HepG2 (cell line): Measurements from ENCODE around the gene PRRT2. TPM values are rescaled to one million over a fixed set of nuclear protein-coding genes. Genes with fewer than 3 reads are reported as not detected.

Experiments
- CEBPB ChIP-seq: IDR thresholded peaks from 2 replicates; pipeline ENCODE4 v1.6.1; 2011; ENCODE audit warnings: low read depth, low read length, improper control_type of control experiment, borderline replicate concordance
- EED ChIP-seq: sonication (generic); formaldehyde crosslinking; IDR thresholded peaks from 2 replicates; pipeline ENCODE4 v1.5.0; 2020; ENCODE audit warnings: mild to moderate bottlenecking, missing genetic modification reagents
- IRF2 ChIP-seq: IDR thresholded peaks from 2 replicates; pipeline ENCODE4 v1.6.1; 2018; ENCODE audit warnings: missing genetic modification reagents, missing compliant biosample characterization
- PCBP1 ChIP-seq: fragments of 200-400 bp; formaldehyde crosslinking; IDR thresholded peaks from 2 replicates; pipeline ENCODE4 v1.6.1; 2017; ENCODE audit warnings: mild to moderate bottlenecking, low read depth, low read length, borderline replicate concordance
- PITX1 ChIP-seq: sonication (generic); formaldehyde crosslinking; IDR thresholded peaks from 2 replicates; pipeline ENCODE4 v1.5.1; 2020; ENCODE audit warnings: mild to moderate bottlenecking, missing genetic modification reagents
- SIX1 ChIP-seq: sonication (generic); formaldehyde crosslinking; IDR thresholded peaks from 2 replicates; pipeline ENCODE4 v1.4.0; 2020; ENCODE audit warnings: missing genetic modification reagents, borderline replicate concordance
- ZNF180 ChIP-seq: sonication (generic); formaldehyde crosslinking; IDR thresholded peaks from 2 replicates; pipeline ENCODE4 v1.4.0; 2020; ENCODE audit warnings: low read depth, missing genetic modification reagents, borderline replicate concordance
- ZNF224 ChIP-seq: sonication (generic); formaldehyde crosslinking; IDR thresholded peaks from 2 replicates; pipeline ENCODE4 v1.5.0; 2020; ENCODE audit warnings: mild to moderate bottlenecking, missing genetic modification reagents
- ZNF510 ChIP-seq: sonication (generic); formaldehyde crosslinking; IDR thresholded peaks from 2 replicates; pipeline ENCODE4 v1.4.0; 2020; ENCODE audit warnings: low read depth, mild to moderate bottlenecking, missing genetic modification reagents
- polyA plus RNA-seq, 8 experiments: library from polyadenylated mRNA; depleted of rRNA in 3 of 8; stranded (reverse) in 7 of 8; unstranded in 1 of 8; fragments of >200 nt; fragmentation: Illumina TruSeq in 4 of 8; extraction: Trizol in 4 of 8; gene quantifications; 2 replicates each; pipeline versions ENCODE4 v1.2.1 to v1.2.3, GENCODE V29; 2011 to 2016; ENCODE audit warnings: low read depth in 4 of 8, missing spikeins in 1 of 8, mixed read lengths in 1 of 8; ENCODE audit not compliant: insufficient read depth in 1 of 8
- total RNA-seq, 5 experiments: library from RNA; depleted of rRNA; stranded (reverse); fragments of >200 nt; fragmentation: Illumina TruSeq; extraction: Trizol; gene quantifications; 2 replicates each; pipeline ENCODE4 v1.2.3, GENCODE V29; 2016; ENCODE audit warnings: low read depth in 1 of 5
- TF ChIP-seq, protein P1 (sequence below): sonication (generic); formaldehyde crosslinking; IDR thresholded peaks from 2 replicates; pipeline ENCODE4 v1.5.0; 2020; ENCODE audit warnings: mild to moderate bottlenecking, missing genetic modification reagents
- TF ChIP-seq, protein P2 (sequence below): sonication (generic); formaldehyde crosslinking; IDR thresholded peaks from 2 replicates; pipeline ENCODE4 v1.5.1; 2020; ENCODE audit warnings: missing genetic modification reagents, mild to moderate bottlenecking, borderline replicate concordance
- TF ChIP-seq, protein P3 (sequence below): sonication (generic); formaldehyde crosslinking; IDR thresholded peaks from 2 replicates; pipeline ENCODE4 v1.4.0; 2020; ENCODE audit warnings: missing genetic modification reagents
- TF ChIP-seq, protein P4 (sequence below): sonication (generic); formaldehyde crosslinking; IDR thresholded peaks from 2 replicates; pipeline ENCODE4 v1.9.0; 2021; ENCODE audit warnings: missing genetic modification reagents, mild to moderate bottlenecking, borderline replicate concordance
- TF ChIP-seq, protein P5 (sequence below): sonication (generic); formaldehyde crosslinking; IDR thresholded peaks from 2 replicates; pipeline ENCODE4 v1.4.0; 2020; ENCODE audit warnings: missing genetic modification reagents, borderline replicate concordance

Gene PRRT2
- total and polyA plus RNA-seq, 2 of the 13 experiments (the other 11 are each of a cell fraction or from before 2014, with no cell fraction given): 0.51 to 1.1 TPM

DNA sequence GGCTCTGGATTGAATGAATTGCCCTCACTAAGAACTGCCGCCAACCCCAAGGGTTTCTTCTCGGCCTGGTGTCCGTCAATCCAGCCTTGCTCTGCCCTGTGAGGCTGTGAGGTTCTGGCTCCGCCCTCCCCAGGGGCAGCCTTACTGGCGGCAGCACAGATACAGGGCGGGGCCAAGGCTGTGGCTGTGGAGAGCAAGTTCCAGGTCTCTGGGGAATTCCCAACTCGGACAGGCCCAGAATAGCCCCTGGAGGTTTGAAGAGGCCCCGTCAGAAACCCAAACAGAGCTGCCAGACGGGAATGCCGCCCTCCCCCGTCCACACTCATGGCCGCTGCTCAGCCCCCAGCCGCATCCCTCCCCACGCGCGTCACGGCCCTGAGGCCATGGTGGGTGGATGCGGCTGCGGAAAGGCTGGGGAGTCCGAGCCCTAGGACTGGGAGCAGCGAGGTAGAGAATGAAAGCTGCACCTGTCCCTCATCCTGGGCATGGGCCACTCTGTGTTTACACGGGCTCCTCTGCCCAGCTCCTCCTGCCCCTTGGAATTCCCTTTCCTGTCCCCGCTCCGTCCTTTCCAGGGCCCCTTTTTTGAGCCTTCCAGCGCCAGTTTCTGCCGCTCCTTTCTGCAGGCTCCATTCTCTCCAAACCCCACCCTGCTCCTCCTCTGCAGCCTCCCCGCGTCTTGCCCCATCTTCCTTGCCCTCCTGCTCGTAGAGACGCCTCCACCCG, 660 bp upstream of the PRRT2 start (continued):
- TF ChIP-seq, protein P1, sequence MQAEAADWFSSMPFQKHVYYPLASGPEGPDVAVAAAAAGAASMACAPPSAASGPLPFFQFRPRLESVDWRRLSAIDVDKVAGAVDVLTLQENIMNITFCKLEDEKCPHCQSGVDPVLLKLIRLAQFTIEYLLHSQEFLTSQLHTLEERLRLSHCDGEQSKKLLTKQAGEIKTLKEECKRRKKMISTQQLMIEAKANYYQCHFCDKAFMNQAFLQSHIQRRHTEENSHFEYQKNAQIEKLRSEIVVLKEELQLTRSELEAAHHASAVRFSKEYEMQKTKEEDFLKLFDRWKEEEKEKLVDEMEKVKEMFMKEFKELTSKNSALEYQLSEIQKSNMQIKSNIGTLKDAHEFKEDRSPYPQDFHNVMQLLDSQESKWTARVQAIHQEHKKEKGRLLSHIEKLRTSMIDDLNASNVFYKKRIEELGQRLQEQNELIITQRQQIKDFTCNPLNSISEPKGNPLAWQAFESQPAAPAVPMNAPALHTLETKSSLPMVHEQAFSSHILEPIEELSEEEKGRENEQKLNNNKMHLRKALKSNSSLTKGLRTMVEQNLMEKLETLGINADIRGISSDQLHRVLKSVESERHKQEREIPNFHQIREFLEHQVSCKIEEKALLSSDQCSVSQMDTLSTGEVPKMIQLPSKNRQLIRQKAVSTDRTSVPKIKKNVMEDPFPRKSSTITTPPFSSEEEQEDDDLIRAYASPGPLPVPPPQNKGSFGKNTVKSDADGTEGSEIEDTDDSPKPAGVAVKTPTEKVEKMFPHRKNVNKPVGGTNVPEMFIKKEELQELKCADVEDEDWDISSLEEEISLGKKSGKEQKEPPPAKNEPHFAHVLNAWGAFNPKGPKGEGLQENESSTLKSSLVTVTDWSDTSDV: no peak
- TF ChIP-seq PITX1 (CRISPR knock-in tag): peak; percentile 42; the same call in 1 of the 2 replicates
- TF ChIP-seq, protein P2, sequence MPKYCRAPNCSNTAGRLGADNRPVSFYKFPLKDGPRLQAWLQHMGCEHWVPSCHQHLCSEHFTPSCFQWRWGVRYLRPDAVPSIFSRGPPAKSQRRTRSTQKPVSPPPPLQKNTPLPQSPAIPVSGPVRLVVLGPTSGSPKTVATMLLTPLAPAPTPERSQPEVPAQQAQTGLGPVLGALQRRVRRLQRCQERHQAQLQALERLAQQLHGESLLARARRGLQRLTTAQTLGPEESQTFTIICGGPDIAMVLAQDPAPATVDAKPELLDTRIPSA (CRISPR knock-in tag): no peak
- no peak for TF ChIP-seq CEBPB
- TF ChIP-seq, protein P3, sequence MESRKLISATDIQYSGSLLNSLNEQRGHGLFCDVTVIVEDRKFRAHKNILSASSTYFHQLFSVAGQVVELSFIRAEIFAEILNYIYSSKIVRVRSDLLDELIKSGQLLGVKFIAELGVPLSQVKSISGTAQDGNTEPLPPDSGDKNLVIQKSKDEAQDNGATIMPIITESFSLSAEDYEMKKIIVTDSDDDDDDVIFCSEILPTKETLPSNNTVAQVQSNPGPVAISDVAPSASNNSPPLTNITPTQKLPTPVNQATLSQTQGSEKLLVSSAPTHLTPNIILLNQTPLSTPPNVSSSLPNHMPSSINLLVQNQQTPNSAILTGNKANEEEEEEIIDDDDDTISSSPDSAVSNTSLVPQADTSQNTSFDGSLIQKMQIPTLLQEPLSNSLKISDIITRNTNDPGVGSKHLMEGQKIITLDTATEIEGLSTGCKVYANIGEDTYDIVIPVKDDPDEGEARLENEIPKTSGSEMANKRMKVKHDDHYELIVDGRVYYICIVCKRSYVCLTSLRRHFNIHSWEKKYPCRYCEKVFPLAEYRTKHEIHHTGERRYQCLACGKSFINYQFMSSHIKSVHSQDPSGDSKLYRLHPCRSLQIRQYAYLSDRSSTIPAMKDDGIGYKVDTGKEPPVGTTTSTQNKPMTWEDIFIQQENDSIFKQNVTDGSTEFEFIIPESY: no peak
- TF ChIP-seq, protein P4, sequence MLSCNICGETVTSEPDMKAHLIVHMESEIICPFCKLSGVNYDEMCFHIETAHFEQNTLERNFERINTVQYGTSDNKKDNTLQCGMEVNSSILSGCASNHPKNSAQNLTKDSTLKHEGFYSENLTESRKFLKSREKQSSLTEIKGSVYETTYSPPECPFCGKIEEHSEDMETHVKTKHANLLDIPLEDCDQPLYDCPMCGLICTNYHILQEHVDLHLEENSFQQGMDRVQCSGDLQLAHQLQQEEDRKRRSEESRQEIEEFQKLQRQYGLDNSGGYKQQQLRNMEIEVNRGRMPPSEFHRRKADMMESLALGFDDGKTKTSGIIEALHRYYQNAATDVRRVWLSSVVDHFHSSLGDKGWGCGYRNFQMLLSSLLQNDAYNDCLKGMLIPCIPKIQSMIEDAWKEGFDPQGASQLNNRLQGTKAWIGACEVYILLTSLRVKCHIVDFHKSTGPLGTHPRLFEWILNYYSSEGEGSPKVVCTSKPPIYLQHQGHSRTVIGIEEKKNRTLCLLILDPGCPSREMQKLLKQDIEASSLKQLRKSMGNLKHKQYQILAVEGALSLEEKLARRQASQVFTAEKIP (CRISPR knock-in tag): no peak
- TF ChIP-seq PCBP1: peak; percentile 65; the same call in 1 of the 2 replicates
- peak; percentile 37; the same call in 1 of the 2 replicates for TF ChIP-seq IRF2 (CRISPR knock-in tag)
- TF ChIP-seq, protein P5, sequence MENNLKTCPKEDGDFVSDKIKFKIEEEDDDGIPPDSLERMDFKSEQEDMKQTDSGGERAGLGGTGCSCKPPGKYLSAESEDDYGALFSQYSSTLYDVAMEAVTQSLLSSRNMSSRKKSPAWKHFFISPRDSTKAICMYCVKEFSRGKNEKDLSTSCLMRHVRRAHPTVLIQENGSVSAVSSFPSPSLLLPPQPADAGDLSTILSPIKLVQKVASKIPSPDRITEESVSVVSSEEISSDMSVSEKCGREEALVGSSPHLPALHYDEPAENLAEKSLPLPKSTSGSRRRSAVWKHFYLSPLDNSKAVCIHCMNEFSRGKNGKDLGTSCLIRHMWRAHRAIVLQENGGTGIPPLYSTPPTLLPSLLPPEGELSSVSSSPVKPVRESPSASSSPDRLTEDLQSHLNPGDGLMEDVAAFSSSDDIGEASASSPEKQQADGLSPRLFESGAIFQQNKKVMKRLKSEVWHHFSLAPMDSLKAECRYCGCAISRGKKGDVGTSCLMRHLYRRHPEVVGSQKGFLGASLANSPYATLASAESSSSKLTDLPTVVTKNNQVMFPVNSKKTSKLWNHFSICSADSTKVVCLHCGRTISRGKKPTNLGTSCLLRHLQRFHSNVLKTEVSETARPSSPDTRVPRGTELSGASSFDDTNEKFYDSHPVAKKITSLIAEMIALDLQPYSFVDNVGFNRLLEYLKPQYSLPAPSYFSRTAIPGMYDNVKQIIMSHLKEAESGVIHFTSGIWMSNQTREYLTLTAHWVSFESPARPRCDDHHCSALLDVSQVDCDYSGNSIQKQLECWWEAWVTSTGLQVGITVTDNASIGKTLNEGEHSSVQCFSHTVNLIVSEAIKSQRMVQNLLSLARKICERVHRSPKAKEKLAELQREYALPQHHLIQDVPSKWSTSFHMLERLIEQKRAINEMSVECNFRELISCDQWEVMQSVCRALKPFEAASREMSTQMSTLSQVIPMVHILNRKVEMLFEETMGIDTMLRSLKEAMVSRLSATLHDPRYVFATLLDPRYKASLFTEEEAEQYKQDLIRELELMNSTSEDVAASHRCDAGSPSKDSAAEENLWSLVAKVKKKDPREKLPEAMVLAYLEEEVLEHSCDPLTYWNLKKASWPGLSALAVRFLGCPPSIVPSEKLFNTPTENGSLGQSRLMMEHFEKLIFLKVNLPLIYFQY (CRISPR knock-in tag): peak; percentile 65; the same call in 1 of the 2 replicates
- TF ChIP-seq ZNF224 (CRISPR knock-in tag): 0 out of 2 replicates have a peak, but pooled peaks have one; percentile 3
- TF ChIP-seq ZNF510: no peak
- TF ChIP-seq ZNF180: 0 out of 2 replicates have a peak, but pooled peaks have one; percentile 40
- TF ChIP-seq SIX1 (CRISPR knock-in tag): no peak
- TF ChIP-seq EED (CRISPR knock-in tag): no peak
